PC-3 (cell line): ENCODE results near the gene MBD6.

Experiments
- CTCF ChIP-seq: fragments of 300-600 bp; sonication (generic); conservative IDR thresholded peaks from 2 replicates; pipeline ENCODE4 v1.5.1; 2017; ENCODE audit warnings: antibody characterized with exemption, low read depth, mild to moderate bottlenecking, low read length
- EZH2 ChIP-seq: fragments of 300-600 bp; sonication (generic); IDR thresholded peaks from one replicate; pipeline ENCODE4 v1.6.1; 2017; ENCODE audit warnings: antibody characterized with exemption, mild to moderate bottlenecking, low read length; ENCODE audit not compliant: unreplicated experiment

- TF ChIP-seq CTCF, result no peak
- TF ChIP-seq EZH2, result no peak
Measured at GRCh38 chr12:57560516-57560915, 37.9 kb downstream of the MBD6 start.
